Fibroblast of villous mesenchyme (primary cell): ENCODE results near the gene CERS4. TPM values are rescaled to one million over a fixed set of nuclear protein-coding genes. Genes with fewer than 3 reads are reported as not detected.

Source experiments
- DNase-seq: peaks from one replicate; pipeline ENCODE4 v3.0.0-alpha.2; 2010; ENCODE audit warnings: low read depth
- H3K4me3 ChIP-seq: 2 replicates; pipeline ENCODE4 v1.5.1; 2011; ENCODE audit warnings: low read depth, mild to moderate bottlenecking, low read length
- CTCF ChIP-seq: IDR thresholded peaks from 2 replicates; pipeline ENCODE4 v1.5.1; 2012; ENCODE audit warnings: low read depth, mild to moderate bottlenecking, low read length; ENCODE audit not compliant: insufficient read depth
- total RNA-seq: library from RNA; depleted of rRNA; stranded (reverse); fragments of >200 nt; gene quantifications from 2 replicates; pipeline ENCODE4 v1.2.3, GENCODE V29; 2012

The CERS4 gene
- total RNA-seq, result 6.0 and 10.3 TPM in 2 replicates

GRCh38 chr19:8208922-8209461 is at the start of gene CERS4:
Gene CERS4, plus strand, starts transcription at chr19:8209370. Its CDS starts 41,707 bp downstream, at chr19:8251077.
- peak within 1 kb of the TSS; percentile 61 for H3K4me3 ChIP-seq
- TF ChIP-seq CTCF, result no peak

GRCh38 chr19:8161135-8161646 is 48.0 kb upstream of the CERS4 start:
- DNase-seq, result no peak
- H3K4me3 ChIP-seq, result no peak overlapping the region
- TF ChIP-seq CTCF, result no peak

More at GRCh38 chr19:8208922-8209461, at the start of gene CERS4:
- peak; percentile 28 for DNase-seq

GRCh38 chr19:8163759-8164158 is 45.4 kb upstream of the CERS4 start:
- no peak overlapping the region for H3K4me3 ChIP-seq
- TF ChIP-seq CTCF, result no peak
- peak; percentile 93 for DNase-seq

GRCh38 chr19:8167985-8168384 is 41.2 kb upstream of the CERS4 start:
- no peak for DNase-seq
- no peak overlapping the region for H3K4me3 ChIP-seq
- no peak for TF ChIP-seq CTCF

- DNase-seq, result no peak
- no peak for TF ChIP-seq CTCF
- no peak overlapping the region for H3K4me3 ChIP-seq
Measured at GRCh38 chr19:8168537-8168936, 40.6 kb upstream of the CERS4 start.

GRCh38 chr19:8174706-8175105 is 34.5 kb upstream of the CERS4 start:
- no peak overlapping the region for H3K4me3 ChIP-seq
- no peak for DNase-seq
- no peak for TF ChIP-seq CTCF

- TF ChIP-seq CTCF, result no peak
- DNase-seq, result no peak
- H3K4me3 ChIP-seq, result no peak overlapping the region
Measured at GRCh38 chr19:8180018-8180417, 29.2 kb upstream of the CERS4 start.
